Kasumi-1 (cell line): ENCODE measurements around the gene DERA.
"Not testable (repeated sequence)": the region's sequence is repeated elsewhere in the genome, so short reads cannot be mapped to it uniquely, and the experiment has no call there.

Experiments
- DNase-seq, 2 experiments: peaks; one replicate each; lab custom pipeline; 2025; lab: John Stamatoyannopoulos, UW

Gene DERA

DNA sequence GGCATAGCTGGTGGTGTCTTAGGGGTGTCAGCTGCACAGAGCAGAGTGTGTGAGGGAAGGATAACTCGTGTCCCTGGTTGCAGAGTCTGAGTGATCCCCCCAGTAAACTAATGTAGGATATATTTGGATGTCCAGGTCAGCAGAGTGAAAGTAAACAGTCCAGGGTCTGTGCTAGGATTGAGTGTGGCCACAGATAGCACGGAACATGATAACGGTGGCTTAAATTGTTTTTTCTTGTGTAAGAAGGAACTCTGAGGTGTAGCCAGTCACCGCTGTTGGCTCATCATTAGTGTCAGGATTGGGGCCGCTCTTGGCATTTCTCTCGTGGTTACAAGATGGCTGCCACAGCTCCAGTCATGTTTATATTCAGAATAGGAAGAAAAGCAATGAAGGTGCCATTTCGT lies 97.3 kb downstream of the DERA start:
- no peak for DNase-seq

DNA sequence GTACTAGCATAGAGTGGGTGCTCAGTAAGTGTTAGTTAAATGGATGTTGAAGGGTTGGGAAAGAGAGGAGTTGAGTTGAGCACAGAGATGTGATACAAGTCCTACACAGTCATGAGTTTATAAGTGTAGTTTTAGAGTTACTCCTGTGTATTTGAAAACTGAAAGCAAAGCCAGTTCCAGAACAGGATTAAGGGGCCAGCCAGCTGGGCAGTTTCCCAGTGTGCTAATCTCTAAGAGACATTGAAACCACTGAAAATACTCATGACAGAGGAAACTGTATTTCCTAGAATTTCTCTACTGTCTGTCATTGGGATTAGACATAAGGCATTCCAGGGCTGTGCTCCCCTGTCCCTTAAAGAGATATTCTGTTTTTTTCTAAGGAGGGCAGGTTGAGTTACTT lies 101.0 kb downstream of the DERA start:
- DNase-seq: no peak

DNA sequence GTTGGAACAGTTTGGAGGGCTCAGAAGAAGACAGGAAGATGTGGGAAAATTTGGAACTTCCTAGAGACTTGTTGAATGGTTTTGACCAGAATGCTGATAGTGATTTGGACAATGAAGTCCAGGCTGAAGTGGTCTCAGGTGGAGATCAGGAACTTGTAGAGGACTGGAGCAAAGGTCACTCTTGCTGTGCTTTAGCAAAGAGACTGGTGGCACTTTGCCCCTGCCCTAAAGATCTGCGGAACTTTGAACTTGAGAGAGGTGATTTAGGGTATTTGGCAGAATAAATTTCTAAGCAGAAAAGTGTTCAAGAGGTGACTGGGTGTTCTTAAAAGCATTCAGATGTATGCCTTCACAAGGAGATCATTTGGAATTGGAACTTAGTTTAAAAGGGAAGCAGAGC lies 102.6 kb downstream of the DERA start:
- DNase-seq: not testable (repeated sequence)

DNA sequence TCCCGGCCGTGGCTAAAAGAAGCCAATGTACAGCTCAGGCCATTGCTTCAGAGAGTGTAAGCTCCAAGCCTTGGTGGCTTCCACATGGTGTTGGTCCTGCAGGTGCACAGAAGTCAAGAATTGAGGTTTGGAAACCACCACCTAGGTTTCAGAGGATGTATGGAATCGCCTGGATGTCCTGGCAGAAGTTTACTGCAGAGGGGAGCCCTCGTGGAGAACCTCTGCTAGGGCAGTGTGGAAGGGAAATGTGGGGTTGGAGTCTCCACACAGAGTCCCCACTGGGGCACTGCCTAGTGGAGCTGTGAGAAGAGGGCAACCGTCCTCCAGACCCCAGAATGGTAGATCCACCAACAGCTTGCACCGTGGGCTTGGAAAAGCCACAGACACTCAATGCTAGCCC lies 103.3 kb downstream of the DERA start:
- DNase-seq: not testable (repeated sequence)

DNA sequence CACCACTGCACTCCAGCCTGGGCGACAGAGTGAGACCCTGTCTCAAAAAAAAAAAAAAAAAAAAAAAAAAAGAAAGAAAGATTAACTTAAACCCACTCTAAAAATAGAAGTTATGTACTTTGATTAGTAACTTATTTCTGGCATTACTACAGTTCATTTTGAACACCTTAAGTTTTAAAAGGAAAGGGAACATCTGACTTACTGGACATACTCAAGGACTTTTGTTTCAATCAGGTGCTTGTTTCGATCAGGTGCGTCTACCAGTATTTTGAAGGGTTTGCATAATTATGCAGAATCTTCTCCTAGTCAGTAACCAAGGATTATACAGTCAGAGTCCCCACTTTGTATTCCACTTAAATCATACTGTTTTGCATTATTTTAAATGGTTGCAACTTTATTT lies 105.6 kb downstream of the DERA start:
- DNase-seq: no peak

DNA sequence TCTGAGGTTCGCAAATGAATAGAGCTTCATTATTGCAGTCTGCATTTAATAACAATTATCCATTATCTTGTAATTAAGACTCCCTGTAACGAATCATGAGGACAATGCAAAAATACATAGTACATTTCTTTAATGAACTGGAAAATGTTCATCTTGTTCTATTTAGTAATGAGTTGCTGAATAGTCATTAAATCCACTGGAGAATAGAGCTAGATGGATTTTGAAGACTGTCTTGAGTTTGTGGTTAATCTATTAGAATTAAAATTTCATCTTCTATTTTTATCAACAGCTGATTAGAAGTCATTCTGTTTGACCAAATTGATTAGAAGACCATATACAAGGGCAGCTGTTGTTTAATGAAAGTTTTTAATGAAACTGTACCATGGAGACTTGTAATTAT lies 107.2 kb downstream of the DERA start:
- DNase-seq: no peak

DNA sequence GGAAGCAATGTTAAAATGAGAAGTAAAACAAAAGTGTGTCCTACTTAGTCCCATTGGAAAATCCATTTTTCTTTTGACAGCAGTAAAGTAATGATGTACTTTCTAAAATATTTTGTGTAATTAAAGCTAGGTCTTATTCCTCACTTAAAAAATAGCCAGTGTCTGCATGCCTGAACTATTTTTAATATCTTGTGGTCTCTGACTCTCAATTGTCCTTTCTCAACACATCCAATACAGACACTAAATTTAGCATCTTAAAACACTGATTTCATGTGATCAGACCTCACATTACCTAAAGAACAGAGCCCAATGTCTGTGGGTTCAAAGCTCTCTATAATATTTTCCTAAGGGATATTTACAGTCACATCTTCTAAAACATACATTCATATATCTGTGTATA lies 108.0 kb downstream of the DERA start:
- DNase-seq: no peak

DNA sequence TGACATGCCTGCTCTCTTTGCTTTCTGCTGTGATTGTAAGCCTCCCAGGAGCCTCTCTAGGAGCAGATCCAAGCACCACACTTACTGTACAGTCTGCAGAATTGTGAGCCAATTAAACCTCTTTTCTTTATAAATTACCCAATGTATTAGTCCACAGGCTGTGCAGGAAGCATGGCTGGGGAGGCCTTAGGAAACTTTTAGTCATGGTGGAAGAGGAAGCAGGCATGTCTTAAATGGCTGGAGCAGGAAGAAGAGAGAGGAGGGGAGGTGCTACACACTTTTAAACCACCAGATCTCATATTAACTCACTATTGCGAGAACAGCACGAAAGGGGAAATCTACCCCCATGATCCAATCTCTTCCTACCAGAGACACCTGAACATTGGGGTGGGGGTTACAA lies 108.9 kb downstream of the DERA start:
- DNase-seq: no peak

DNA sequence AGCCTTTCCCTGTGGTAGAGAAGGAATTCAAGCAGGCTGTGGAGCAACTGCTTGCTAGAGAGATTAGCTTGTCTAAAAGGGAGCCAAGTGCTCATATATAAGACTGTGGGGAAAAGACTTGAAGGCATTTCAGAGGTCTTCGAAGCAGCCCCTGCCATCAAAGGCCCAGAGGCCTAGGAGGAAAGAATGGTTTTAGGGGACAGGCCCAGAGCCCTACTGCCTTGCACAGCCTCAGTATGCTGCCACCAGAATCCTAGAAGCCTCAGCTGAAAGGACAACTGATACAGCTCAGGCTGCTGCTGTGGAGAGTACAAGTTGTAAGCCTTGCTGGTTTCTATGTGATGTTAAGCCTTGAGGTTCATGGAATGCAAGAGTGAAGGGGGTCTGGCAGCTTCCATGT lies 109.9 kb downstream of the DERA start:
- no peak for DNase-seq

DNA sequence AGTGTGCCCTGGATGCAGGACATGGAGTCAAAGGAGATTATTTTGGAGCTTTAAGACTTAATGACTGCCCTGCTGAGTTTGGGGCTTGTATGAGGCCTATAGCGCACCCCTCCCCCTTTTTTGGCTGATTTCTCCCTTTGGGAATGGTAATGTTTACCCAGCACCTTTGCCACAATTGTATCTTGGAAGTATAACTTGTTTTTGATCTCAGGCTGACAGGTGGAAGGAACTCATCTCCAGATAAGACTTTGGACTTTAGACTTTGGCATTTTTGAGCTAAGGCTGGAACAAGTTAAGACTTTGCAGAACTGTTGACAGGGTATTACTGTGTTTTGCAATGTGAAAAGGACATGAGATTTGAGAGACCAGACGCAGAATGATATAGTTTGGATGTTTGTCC lies 110.5 kb downstream of the DERA start:
- DNase-seq: no peak

DNA sequence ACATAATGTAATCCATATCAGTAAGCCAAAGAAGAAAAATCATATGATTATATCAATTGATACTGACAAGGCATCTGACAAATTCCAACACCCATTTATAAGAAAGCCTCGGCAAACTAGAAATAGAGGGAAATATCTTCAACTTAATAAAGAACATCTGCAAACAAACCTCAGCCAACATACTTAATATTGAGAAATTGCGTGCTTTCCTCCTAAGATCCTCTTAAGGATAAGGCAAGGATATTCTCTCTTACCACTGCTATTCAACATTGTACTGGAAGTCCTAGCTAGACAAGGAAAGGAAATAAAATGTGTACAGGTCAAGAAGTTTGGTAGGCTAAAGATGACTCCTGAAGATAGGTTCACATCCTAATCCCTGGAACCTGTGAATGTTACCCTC lies 115.9 kb downstream of the DERA start:
- DNase-seq: no peak

DNA sequence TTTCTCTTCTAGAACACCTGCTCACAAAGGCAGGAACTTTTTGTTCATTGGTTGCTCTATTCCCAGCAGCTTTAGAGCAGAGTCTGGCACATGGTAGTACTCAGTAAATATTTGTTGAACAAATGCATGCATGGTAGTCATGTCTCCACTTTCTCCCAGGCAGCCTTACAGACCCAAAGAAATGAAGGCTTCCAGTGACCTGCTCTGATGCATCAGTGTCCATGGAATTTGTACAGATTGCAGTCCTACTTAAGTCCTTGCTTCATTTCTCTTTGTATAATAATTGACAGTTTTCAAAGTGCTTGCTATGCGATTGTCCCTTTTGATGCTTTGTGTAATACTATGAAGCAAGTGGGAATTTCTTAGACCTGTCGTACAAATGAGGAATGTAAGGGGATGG lies 119.6 kb downstream of the DERA start:
- DNase-seq: no peak

DNA sequence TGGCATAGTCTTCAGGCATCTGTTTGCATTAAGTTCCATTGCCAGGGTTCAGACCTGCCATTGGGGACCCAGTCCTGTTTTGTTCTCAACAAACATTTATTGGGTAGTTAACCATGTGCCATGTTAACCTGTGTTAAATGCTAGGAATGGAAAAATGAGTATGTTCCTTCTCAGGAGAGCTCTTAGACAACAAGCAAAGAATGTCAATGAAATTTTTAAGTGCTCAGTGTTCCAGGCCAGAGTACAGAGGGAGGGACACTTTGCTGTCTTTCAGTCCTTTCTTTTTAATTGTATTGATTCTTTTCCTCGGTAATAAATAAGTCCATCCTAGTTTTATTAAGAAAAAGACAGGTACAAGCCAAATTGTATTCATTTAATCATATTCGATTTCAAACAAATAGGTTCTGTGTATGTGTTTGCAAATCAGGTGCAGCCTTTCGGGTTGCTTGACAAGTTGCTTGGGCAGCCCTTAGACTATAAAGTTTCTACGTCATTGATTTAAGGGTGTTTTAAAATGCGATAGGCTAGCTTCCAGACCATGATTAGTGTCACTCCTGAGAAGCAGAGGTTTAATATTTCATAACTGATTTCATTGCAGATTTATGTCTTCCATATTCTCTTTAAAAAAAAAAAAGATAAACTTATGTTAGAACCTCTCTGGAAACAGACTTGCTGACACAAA lies 123.1 kb downstream of the DERA start:
- no peak for DNase-seq

DNA sequence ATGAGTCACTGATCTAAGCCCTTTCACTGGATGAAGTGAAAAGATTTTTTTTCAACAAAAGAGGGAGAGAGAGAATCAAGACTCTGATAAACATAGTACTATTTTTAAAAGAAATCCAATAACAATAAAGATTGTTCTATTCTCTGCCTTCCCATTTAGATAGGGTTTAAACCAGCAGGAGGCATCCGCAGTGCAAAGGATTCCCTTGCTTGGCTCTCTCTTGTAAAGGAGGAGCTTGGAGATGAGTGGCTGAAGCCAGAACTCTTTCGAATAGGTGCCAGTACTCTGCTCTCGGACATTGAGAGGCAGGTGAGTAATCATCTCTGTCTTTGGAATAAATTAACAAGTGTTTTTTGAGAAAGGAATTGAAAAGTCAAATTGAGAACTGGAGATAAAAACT lies 124.9 kb downstream of the DERA start:
- DNase-seq: no peak

DNA sequence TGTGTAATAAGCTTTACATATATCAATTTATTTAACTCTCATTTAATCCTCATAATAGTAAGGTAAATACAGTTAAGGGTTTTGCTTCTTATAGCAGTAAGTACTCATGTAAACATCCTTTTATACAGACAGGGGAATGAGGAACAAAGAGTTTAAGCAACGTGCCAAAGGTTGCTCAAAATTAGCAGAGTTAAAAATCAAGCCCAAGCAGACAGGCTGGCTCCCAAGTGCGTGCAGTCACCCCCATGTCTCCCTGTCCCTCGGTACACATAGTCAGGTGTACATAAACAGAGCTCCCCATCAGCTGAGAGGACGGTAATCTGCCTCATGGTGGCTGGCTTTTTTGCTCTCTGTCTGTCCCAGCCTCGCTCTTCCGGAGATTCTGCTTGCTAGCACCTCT lies 126.4 kb downstream of the DERA start:
- DNase-seq: no peak

DNA sequence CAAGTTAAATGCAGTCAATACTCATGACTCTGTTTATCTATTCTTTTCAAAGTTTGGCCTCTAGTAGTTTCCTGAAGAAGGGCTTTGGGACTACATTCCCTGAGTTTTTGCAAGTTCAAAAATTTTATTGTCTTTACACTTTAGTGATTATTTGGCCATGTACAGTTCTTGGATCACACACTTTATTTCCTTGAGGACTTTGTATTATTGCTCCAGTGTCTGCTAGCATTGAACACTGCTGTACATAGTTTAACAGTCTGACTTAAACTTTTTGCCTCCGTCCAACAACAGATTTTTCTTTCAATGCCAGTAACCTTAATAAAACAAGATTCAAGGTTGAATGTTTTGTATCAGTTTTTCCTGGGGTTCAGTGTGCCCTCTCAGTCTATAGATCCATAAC lies 132.3 kb downstream of the DERA start:
- DNase-seq: no peak

DNA sequence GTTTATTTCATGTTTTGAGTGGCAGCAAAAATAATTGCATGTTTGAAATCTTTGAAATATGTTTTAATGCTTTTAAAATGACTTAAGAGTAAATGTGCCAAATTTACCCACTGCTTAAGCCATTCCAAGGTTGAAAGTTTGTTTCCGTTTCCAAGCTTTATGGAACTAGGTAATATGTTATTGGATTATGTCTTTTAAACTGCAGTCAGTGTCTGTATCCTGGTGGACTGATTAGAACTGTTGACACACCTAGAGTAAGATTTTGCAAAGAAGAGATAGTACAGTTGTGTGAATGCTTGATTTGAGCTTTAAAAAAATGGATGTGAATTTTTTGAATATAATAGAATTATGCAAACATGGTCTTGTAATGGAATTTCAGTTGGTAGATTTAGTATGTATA lies 135.1 kb downstream of the DERA start:
- DNase-seq: no peak

DNA sequence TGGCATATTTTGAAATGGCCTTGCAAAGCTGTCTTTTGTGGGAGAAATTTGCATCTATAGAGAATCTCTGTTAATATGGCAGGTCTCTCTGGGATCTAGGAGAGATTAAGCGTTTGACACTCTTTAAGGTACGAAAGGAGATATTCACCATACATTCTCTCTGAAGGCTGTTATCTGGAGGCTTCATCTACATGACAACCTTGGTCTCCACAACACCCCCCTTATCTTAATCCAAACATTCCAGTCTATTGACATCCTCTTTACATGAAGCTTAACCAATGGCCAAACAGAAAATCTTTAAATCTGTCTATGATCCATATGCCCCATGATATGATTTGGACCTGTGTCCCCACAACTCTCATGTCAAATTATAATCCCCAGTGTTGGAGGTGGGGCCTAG lies 137.4 kb downstream of the DERA start:
- DNase-seq: no peak

DNA sequence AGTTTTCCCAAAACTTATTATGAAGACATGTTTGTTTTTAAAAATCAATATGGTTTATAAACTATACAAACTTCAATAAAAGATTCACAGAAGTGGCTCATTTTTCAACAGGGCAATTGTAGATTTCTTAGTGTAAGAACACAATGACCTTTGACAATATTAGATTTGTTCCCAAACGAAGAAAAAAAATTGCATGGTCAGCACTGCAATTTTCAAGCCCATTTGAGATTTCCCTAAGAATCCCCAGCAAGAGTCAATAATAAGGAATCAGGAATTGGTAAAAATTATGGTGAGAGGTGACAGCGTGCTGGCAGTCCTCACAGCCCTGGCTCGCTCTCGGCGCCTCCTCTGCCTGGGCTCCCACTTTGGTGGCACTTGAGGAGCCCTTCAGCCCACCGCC lies 145.8 kb downstream of the DERA start:
- DNase-seq: no peak

DNA sequence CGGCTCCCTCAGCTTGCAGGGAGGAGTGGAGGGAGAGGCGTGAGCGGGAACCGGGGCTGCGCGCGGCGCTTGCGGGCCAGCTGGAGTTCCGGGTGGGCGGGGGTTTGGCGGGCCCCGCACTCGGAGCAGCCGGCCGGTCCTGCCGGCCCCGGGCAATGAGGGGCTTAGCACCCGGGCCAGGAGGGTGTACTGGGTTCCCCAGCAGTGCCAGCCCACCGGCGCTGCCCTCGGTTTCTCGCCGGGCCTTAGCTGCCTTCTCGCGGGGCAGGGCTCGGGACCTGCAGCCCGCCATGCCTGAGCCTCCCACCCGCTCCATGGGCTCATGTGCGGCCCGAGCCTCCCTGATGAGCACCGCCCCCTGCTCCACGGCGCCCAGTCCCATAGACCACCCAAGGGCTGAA lies 146.2 kb downstream of the DERA start:
- not testable (repeated sequence) for DNase-seq

DNA sequence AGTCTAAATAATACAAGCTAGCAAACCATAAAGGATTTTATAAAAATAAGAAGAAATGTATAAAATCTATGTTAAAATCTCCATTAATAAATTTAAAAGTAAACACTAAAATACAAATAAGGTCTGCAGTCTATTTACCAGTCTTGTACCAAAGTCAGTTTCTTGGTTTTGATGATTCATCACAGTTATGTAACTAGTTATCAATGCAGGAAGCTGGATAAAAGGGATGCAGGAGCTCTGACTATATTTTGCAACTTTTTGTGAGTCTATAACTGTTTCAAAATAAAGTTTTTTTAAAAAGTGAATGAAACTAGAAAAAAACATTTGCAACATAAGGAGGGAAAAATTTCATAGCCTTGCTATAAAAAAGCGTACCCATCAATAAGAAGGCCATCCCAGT lies 151.5 kb downstream of the DERA start:
- DNase-seq: no peak

DNA sequence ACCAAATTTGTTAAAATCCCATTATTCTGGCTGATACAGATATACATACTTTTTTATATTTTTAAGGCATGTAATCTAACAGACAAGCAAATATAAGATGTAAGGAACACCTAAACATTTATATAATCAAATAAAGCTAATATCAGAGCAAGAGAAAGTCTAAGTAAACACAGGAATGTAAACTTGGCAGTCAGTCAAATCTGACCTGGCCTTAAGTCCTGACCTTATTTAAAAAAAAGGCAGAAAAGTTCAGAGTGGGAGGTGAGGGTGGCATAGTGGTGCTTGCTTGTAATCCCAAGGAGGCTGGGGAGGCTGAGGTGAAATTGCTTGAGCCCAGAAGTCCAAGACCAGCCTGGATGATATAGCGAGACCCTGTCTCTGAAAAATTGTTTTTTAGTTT lies 152.6 kb downstream of the DERA start:
- no peak for DNase-seq

DNA sequence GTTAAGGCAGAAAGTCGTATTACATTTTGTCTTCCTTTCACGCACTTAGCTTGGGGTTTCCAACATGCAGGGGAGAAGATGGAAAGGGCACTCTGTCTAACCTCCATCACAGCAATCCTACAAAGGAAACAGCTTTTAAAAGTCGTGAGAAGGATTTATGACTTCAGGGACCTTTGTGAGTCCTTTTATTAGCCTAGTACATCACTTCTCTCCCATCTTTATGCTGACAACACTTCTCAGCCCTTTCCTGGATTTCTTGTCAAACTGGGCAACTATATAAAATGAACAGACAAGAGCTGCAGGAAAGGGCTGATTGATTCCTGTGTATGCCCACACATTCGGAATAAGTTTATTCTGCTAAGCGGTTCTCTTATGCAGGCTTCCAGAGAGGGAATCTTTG lies 159.0 kb downstream of the DERA start:
- DNase-seq: no peak

DNA sequence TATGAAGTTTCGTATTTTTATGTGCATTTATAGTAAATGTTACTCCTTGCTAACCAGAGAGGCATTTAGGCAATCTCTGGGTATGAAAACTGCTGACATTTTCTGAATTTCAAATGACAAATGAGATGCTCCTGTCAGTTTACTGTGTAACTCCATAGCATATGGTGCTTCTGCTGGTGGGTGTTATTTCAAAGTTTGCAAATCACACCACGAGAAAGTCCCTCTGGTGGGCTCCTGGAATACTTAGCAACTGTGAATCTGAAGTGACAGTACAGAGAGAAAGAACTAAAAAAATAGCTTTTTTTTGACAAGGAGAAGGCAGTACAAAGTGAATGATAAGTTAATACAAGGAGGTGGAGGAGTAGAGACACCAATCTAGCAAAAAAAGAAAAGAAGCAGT lies 161.5 kb downstream of the DERA start:
- DNase-seq: no peak

DNA sequence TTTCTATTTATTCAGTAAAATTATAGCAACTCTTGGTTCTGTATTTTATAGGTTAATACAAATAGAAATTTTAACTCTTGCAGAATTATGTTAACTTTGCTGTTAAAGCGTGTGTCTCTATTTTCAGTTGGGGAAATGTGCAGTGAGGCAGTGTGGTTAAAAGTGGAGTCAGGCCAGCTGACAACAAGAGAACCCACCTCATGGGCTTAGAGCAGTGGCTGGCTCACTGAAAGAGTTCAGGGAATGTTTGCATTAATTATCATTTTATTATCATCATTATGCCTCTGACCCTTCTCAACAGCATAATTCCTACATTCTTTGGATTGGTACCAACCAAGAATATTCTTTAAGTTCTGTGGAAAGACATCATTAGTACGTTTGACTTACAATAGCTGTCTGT lies 163.8 kb downstream of the DERA start:
- no peak for DNase-seq
